ENCODE data around the gene HUS1B. TPM values are rescaled to one million over a fixed set of nuclear protein-coding genes. Genes with fewer than 3 reads are reported as not detected.

HUS1B gene
- total and polyA plus RNA-seq, 2 of the 8 experiments (the other 6 are each of a cell fraction or from before 2014, with no cell fraction given) = 0.48 to 1.1 TPM

DNA sequence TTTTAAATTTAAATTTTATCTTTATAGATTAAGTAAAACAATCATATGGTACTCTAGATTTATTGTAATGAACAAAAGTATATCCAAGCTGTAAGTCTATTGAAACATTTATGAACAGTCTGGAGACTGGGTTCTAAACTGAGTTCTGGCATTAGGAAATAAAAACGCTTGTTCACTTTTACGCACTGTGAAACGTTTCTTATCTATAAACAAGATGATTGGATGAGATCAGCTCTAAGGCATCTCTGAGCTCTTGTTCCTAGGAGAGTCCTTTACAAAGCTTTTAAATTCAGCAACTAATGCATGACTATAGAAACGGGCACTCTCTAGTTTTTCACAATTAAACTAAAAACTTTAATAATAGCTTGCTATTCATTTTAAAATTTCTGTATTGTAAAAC is 6.8 kb downstream of the HUS1B start:
- no peak overlapping the region for H2BK12ac ChIP-seq (ENCODE audit: low read depth, low read length)
- H3K4ac ChIP-seq (replicated peaks; ENCODE audit: insufficient read length, low read depth, low read length) = no peak overlapping the region
- H3K9me3 ChIP-seq (ENCODE audit: insufficient read depth in 2 of 2, low read depth in 1 of 2, low read length in 1 of 2) = no peaks in the 10 kb centered on the region; a peak in 2 of 4 replicates
- H3K27ac ChIP-seq (ENCODE audit: low read depth, low read length) = no peak overlapping the region
- H4K5ac ChIP-seq (ENCODE audit: insufficient read length, low read depth, low read length) = no peak overlapping the region
- peaks cover 0 to 65% of the 10 kb centered on the region in 2 experiments; a peak in 3 of 4 replicates for H3K79me2 ChIP-seq (ENCODE audit: control insufficient read depth in 1 of 2, insufficient read depth in 2 of 2, low read length in 2 of 2)
- H2BK5ac ChIP-seq (ENCODE audit: low read depth, low read length) = no peak overlapping the region
- no peak overlapping the region for H3K56ac ChIP-seq (replicated peaks; ENCODE audit: insufficient read length, low read depth, low read length)
- DNase-seq (ENCODE audit: low read depth in 1 of 2, low spot score in 2 of 2) = no peak
- no peak overlapping the region for H3K9ac ChIP-seq (replicated peaks in 1 of 4; ENCODE audit: extremely low read depth in 1 of 4, low read depth in 3 of 4, low read length in 3 of 4)
- no peaks in the 10 kb centered on the region; a peak in 1 of 8 replicates for H3K36me3 ChIP-seq (ENCODE audit: control insufficient read depth in 2 of 4, insufficient read depth in 4 of 4, low read length in 3 of 4)
- no peaks in the 10 kb centered on the region for H3K23me2 ChIP-seq (ENCODE audit: low read depth, low read length)
- peaks cover 0 to 14% (median 2%) of the 10 kb centered on the region in 4 experiments; a peak in 3 of 7 replicates for H3K4me1 ChIP-seq (replicated peaks in 1 of 4; ENCODE audit: control insufficient read depth in 3 of 4, insufficient read depth in 4 of 4, low read length in 3 of 4)
- ChIA-PET POLR2A (ENCODE audit: partially characterized antibody) (interaction anchor here (0.6 kb wide), 1 partner anchor 38 kb away, joined by 3 read pairs; no protein-coding TSS in a partner anchor), CTCF (ENCODE audit: partially characterized antibody) (interaction anchor here (0.7 to 1.6 kb wide), 6 partner anchors 8 to 45 kb away, joined by 3 to 7 read pairs (median 4); partner anchors contain the start of gene EXOC2)
- TF ChIP-seq CTBP2 (IDR thresholded peaks at IDR 0.05; ENCODE audit: borderline replicate concordance, insufficient read depth, insufficient read length, low read length) = no peak
- WGBS, 2 experiments (ENCODE audit: extremely low coverage in 1 of 2, insufficient coverage in 1 of 2, insufficient read length in 1 of 2, insufficient replicate concordance in 2 of 2, low coverage in 1 of 2, low lambda C conversion rate in 2 of 2, missing lambda C conversion rate in 1 of 2) = 28% methylated on average over 4 of the region's 4 CpGs; no CpG with 5 or more reads in 1 of the 2 experiments
- peaks cover 0 to 2% of the 10 kb centered on the region in 2 experiments for H4K20me1 ChIP-seq (replicated peaks in 1 of 2; ENCODE audit: control insufficient read depth in 1 of 2, insufficient read depth in 2 of 2, low read length in 2 of 2)
- no peak overlapping the region for H2AFZ ChIP-seq (ENCODE audit: low read length)
- no peak overlapping the region for H4K91ac ChIP-seq (replicated peaks; ENCODE audit: insufficient read length, low read length)
- H3K23ac ChIP-seq (ENCODE audit: insufficient read length) = no peak overlapping the region
- H3K14ac ChIP-seq (ENCODE audit: insufficient read length) = no peak overlapping the region
- H3K18ac ChIP-seq (ENCODE audit: extremely low read depth, low read length) = no peak overlapping the region
- H3K27me3 ChIP-seq (replicated peaks in 1 of 4; ENCODE audit: control insufficient read depth in 3 of 4, extremely low read depth in 1 of 4, insufficient read depth in 3 of 4, low read length in 3 of 4) = no peaks in the 10 kb centered on the region
- no peak for FAIRE-seq
- H4K8ac ChIP-seq (ENCODE audit: extremely low read depth, insufficient read depth, low read length) = no peak overlapping the region
- no peak overlapping the region for H2BK20ac ChIP-seq (ENCODE audit: low read length)
- H2BK15ac ChIP-seq (ENCODE audit: low read length) = no peak overlapping the region
- no peak overlapping the region for H2BK120ac ChIP-seq (replicated peaks; ENCODE audit: low read depth, low read length)
- H3K4me3 ChIP-seq (ENCODE audit: extremely low read depth in 1 of 4, insufficient read depth in 2 of 4, low read depth in 3 of 4, low read length in 4 of 4) = peak overlapping the region in 2 of 4 experiments; percentile 2 to 18; a peak in 1 of 8 replicates
- H3K79me1 ChIP-seq (ENCODE audit: low read depth, low read length) = no peaks in the 10 kb centered on the region
- H2AK5ac ChIP-seq (ENCODE audit: low read depth, low read length) = no peak overlapping the region
- H3K4me2 ChIP-seq (ENCODE audit: insufficient read depth in 1 of 2, low read depth in 2 of 2, low read length in 2 of 2) = peak overlapping the region in 1 of 2 experiments; percentile 17; a peak in 2 of 4 replicates
